Natural killer cell (primary cell): ENCODE measurements around the gene MSMP. TPM values are rescaled to one million over a fixed set of nuclear protein-coding genes. Genes with fewer than 3 reads are reported as not detected.

Experiments
- ATAC-seq, 3 donors: fragments of 150-1000 bp in 2 of 3; fragments of 200-7000 bp in 1 of 3; cut with Tn5 transposase; 1 replicate in 1 of 3; 2 replicates in 2 of 3; pipeline ENCODE4 v1.10.0; 2021; ENCODE audit warnings: mild to moderate bottlenecking in 2 of 3, moderate library complexity in 2 of 3
- DNase-seq, 2 donors: peaks; one replicate each; pipeline versions ENCODE4 v3.0.0 to v3.0.0-alpha.2; 2013 to 2021; ENCODE audit warnings: mixed read lengths in 1 of 2
- H3K27ac ChIP-seq: one replicate; pipeline ENCODE4 v1.5.1; 2013; ENCODE audit warnings: mild to moderate bottlenecking, low read length
- H3K27me3 ChIP-seq: one replicate; pipeline ENCODE4 v1.6.1; 2013; ENCODE audit warnings: low read length; ENCODE audit not compliant: control insufficient read depth, insufficient read depth
- H3K36me3 ChIP-seq: one replicate; pipeline ENCODE4 v1.6.1; 2013; ENCODE audit warnings: low read length; ENCODE audit not compliant: control insufficient read depth, insufficient read depth
- H3K4me1 ChIP-seq: one replicate; pipeline ENCODE4 v1.6.1; 2013; ENCODE audit warnings: low read length; ENCODE audit not compliant: control insufficient read depth, insufficient read depth
- H3K4me3 ChIP-seq: one replicate; pipeline ENCODE4 v1.5.1; 2013; ENCODE audit warnings: low read length
- H3K9me3 ChIP-seq: one replicate; pipeline ENCODE4 v1.6.1; 2013; ENCODE audit warnings: low read length; ENCODE audit not compliant: control insufficient read depth, insufficient read depth
- H3K27ac Mint-ChIP-seq, 2 donors: one replicate each; pipeline ENCODE4 v1.8.0; 2022; ENCODE audit warnings: mild to moderate bottlenecking in 2 of 2, mixed read lengths in 2 of 2, moderate library complexity in 1 of 2
- H3K27me3 Mint-ChIP-seq, 2 donors: one replicate each; pipeline ENCODE4 v1.8.0; 2022; ENCODE audit warnings: low read depth in 2 of 2, mixed read lengths in 2 of 2
- H3K36me3 Mint-ChIP-seq: one replicate; pipeline ENCODE4 v1.8.0; 2022; ENCODE audit warnings: mixed read lengths
- H3K4me1 Mint-ChIP-seq, 2 donors: one replicate each; pipeline ENCODE4 v1.8.0; 2022; ENCODE audit warnings: mixed read lengths in 2 of 2
- H3K4me3 Mint-ChIP-seq: one replicate; pipeline ENCODE4 v1.8.0; 2022; ENCODE audit warnings: mild to moderate bottlenecking, moderate library complexity, mixed read lengths
- H3K9me3 Mint-ChIP-seq, 2 donors: one replicate each; pipeline ENCODE4 v1.8.0; 2022; ENCODE audit warnings: mixed read lengths in 2 of 2
- CTCF ChIP-seq: fragments of 200-600 bp; IDR thresholded peaks from one replicate; pipeline ENCODE4 v1.8.0; 2022; ENCODE audit warnings: antibody characterized with exemption
- WGBS: methylation state at CpG from one replicate; pipeline ENCODE4 v1.1.7; 2013; ENCODE audit warnings: missing lambda C conversion rate; ENCODE audit not compliant: insufficient coverage; 5-methylcytosine and 5-hydroxymethylcytosine counted together
- intact Hi-C: fragments of 100-400 bp; cut with micrococcal nuclease; formaldehyde crosslinking; loops from one replicate; pipeline ENCODE4 v1.14.2; 2022
- total RNA-seq, 4 donors: library from RNA; stranded (reverse); fragments of 120-200 nt in 1 of 4; gene quantifications; one replicate each; pipeline versions ENCODE4 v1.2.3 to v1.2.4, GENCODE V29; 2013 to 2022

MSMP gene
- total RNA-seq, 3 donors from 2014 or later (not counting 1 experiment from before 2014, with no cell fraction given), result not detected

DNA sequence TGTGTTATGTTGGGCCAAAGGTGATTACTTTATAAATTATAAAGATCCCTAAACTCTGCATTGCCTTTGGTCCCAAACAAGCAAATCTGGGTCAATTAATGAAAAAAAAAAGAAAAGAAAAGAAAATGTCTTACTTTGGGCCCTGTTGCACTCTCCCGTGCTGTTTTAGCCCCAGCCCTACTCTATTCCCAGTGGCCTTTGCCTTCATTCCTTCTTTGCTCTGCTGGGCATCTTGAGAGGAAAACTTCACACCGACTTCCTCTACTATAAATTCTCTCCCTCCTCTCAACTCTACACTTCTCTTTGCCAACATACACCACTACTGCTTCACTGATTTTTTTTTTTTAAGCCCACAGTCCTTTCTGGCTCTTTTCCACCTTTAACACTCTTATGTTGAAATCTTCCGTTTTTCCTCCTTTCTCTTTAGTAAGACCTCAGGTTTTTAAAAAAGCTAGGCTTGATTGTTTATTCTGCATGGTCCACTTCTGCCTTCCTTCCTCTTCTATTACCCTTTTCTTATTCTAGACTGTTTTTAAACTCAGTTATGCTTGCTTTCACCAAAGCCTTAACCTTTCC is 4.5 kb upstream of the MSMP start:
- Histone ChIP-seq H3K4me1 (peaks cover 16% of the 10 kb centered on the region), H3K9me3 (no peaks in the 10 kb centered on the region), H3K27ac (no peak overlapping the region), H3K36me3 (peaks cover 6% of the 10 kb centered on the region), H3K27me3 (no peaks in the 10 kb centered on the region), H3K4me3 (no peak overlapping the region)
- Mint-ChIP-seq H3K4me3 (peak overlapping the region; percentile 97), H3K27me3 (no peaks in the 10 kb centered on the region), H3K27ac (peak overlapping the region; percentile 24 to 97), H3K36me3 (no peaks in the 10 kb centered on the region), H3K4me1 (peaks cover 29 to 30% of the 10 kb centered on the region in 2 donors), H3K9me3 (no peaks in the 10 kb centered on the region)
- no peak for TF ChIP-seq CTCF
- ATAC-seq, result no peak
- 41% methylated on average over 3 of the region's 3 CpGs for WGBS
- intact Hi-C loops, result no loop called here
- no peak for DNase-seq

DNA sequence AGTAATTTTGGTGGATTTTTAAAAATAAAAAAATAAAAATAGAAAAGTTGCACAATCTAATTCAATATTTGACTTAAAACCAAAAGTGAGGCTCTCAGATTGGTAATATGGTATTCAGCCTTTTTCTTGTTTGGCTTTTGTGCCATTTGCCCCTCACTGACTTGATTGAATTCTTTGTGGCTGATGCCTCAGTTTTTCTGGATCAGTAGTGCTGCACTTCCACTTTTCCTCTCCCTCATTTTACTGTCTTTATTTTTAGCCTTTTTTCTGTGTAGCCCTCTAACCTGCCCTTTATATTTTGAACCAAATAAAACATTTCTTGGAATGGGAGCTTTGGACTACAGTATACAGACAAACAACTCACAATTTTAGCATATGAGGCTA is 3.8 kb upstream of the MSMP start:
- no peaks in the 10 kb centered on the region for H3K9me3 ChIP-seq
- H3K4me3 ChIP-seq, result peak overlapping the region; percentile 91
- H3K4me1 Mint-ChIP-seq, result peaks cover 29 to 30% of the 10 kb centered on the region in 2 donors
- peak overlapping the region; percentile 24 to 97 for H3K27ac Mint-ChIP-seq
- H3K27me3 ChIP-seq, result no peaks in the 10 kb centered on the region
- no peaks in the 10 kb centered on the region for H3K9me3 Mint-ChIP-seq
- peaks cover 13% of the 10 kb centered on the region for H3K36me3 ChIP-seq
- no peak for TF ChIP-seq CTCF
- intact Hi-C loops, result loop anchor here (2.0 kb wide), 1 partner anchor 25 kb away; the partner anchor contains the start of genes CREB3 and TLN1
- no peaks in the 10 kb centered on the region for H3K27me3 Mint-ChIP-seq
- peak overlapping the region; percentile 97 for H3K4me3 Mint-ChIP-seq
- H3K36me3 Mint-ChIP-seq, result no peaks in the 10 kb centered on the region
- H3K27ac ChIP-seq, result peak overlapping the region; percentile 85
- peaks cover 16% of the 10 kb centered on the region for H3K4me1 ChIP-seq
- no peak for DNase-seq
- ATAC-seq, result no peak

GRCh38 chr9:35757226-35757891 is 3.3 kb upstream of the MSMP start:
- Histone ChIP-seq H3K4me1 (peaks cover 16% of the 10 kb centered on the region), H3K36me3 (peaks cover 19% of the 10 kb centered on the region), H3K4me3 (peak overlapping the region; percentile 91), H3K27ac (peak overlapping the region; percentile 85), H3K27me3 (no peaks in the 10 kb centered on the region), H3K9me3 (no peaks in the 10 kb centered on the region)
- intact Hi-C loops, result loop anchor here (2.0 kb wide), 1 partner anchor 25 kb away; the partner anchor contains the start of genes CREB3 and TLN1
- DNase-seq (peak in 1 of 2 donors; percentile 45), ATAC-seq (peak in 2 of 3 donors; percentile 7 to 24)
- H3K4me1 Mint-ChIP-seq, result peaks cover 29 to 34% of the 10 kb centered on the region in 2 donors
- no peaks in the 10 kb centered on the region for H3K36me3 Mint-ChIP-seq
- H3K4me3 Mint-ChIP-seq, result peak overlapping the region; percentile 97
- no peak for TF ChIP-seq CTCF
- peak overlapping the region; percentile 24 to 97 for H3K27ac Mint-ChIP-seq
- no peaks in the 10 kb centered on the region for H3K27me3 Mint-ChIP-seq
- 4% methylated on average over 20 of the region's 20 CpGs for WGBS
- no peaks in the 10 kb centered on the region for H3K9me3 Mint-ChIP-seq
